Transverse colon (tissue), 4 donors: ENCODE data around the gene MORC1. TPM values are rescaled to one million over a fixed set of nuclear protein-coding genes. Genes with fewer than 3 reads are reported as not detected.

ENCODE experiments used
- DNase-seq: peaks from one replicate; pipeline ENCODE4 v3.0.0-alpha.2; 2019
- H3K27ac ChIP-seq, 4 donors: fragments of 200-600 bp; sonication (generic); 2 replicates each; pipeline ENCODE4 v1.5.1; 2016 to 2018; ENCODE audit warnings: inconsistent platforms in 4 of 4
- H3K27me3 ChIP-seq: fragments of 200-600 bp; sonication (generic); 2 replicates; pipeline ENCODE4 v1.5.1; 2017; ENCODE audit warnings: inconsistent platforms
- H3K36me3 ChIP-seq, 4 donors: fragments of 200-600 bp; sonication (generic); 2 replicates each; pipeline ENCODE4 v1.5.1; 2017 to 2019; ENCODE audit warnings: inconsistent platforms in 4 of 4
- H3K4me1 ChIP-seq, 4 donors: fragments of 200-600 bp; sonication (generic); 2 replicates each; pipeline ENCODE4 v1.5.1; 2017 to 2020; ENCODE audit warnings: inconsistent platforms in 4 of 4
- H3K4me3 ChIP-seq, 4 donors: fragments of 200-600 bp; sonication (generic); 1 replicate in 1 of 4; 2 replicates in 3 of 4; pipeline versions ENCODE4 v1.5.1 to v1.6.1; 2017 to 2019; ENCODE audit warnings: inconsistent platforms in 4 of 4
- H3K9me3 ChIP-seq, 2 donors: fragments of 200-600 bp; sonication (generic); 2 replicates each; pipeline ENCODE4 v1.5.1; 2017 to 2019; ENCODE audit warnings: inconsistent platforms in 2 of 2
- EP300 ChIP-seq: sonication (generic); formaldehyde crosslinking; IDR thresholded peaks from one replicate; pipeline ENCODE4 v1.6.1; 2017; ENCODE audit warnings: antibody characterized with exemption, low read depth
- POLR2A ChIP-seq: fragments of 450-650 bp; IDR thresholded peaks from one replicate; pipeline ENCODE4 v1.6.1; 2016; ENCODE audit warnings: antibody characterized with exemption, mild to moderate bottlenecking, moderate library complexity
- POLR2AphosphoS5 ChIP-seq, 3 donors: sonication (generic); formaldehyde crosslinking; IDR thresholded peaks; one replicate each; pipeline ENCODE4 v1.6.1; 2016; ENCODE audit warnings: antibody characterized with exemption in 3 of 3
- WGBS, 2 donors: methylation state at CpG; one replicate each; pipeline ENCODE4 v1.1.5; 2018; ENCODE audit warnings: low coverage in 1 of 2; 5-methylcytosine and 5-hydroxymethylcytosine counted together
- in situ Hi-C, 4 donors: fragments of 200-750 bp; cut with MboI; loops; one replicate each; pipeline versions ENCODE4 v1.15.0 to v1.15.1; 2017; ENCODE audit warnings: low sequenced_read_pairs in 3 of 4, low pct_ligation_motif_present in 1 of 4, low pct_unique_long_range_greater_than_20kb in 1 of 4
- intact Hi-C: fragments of 100-400 bp; cut with DNase I; formaldehyde crosslinking; loops from one replicate; pipeline ENCODE4 v1.15.1; 2023; ENCODE audit warnings: low total_unique reads
- total RNA-seq, 4 donors: library from RNA; depleted of rRNA; stranded (reverse); fragments of >200 nt; gene quantifications; one replicate each; pipeline ENCODE4 v1.1.0, GENCODE V29; 2016
- TF ChIP-seq, protein P1 (sequence below), 5 experiments: fragments of 200-600 bp in 3 of 5; fragments of 450-650 bp in 2 of 5; sonication (generic) in 3 of 5; IDR thresholded peaks; 1 replicate in 2 of 5; 2 replicates in 3 of 5; pipeline ENCODE4 v1.5.1; 2016 to 2017; ENCODE audit warnings: antibody characterized with exemption in 5 of 5, inconsistent platforms in 3 of 5, mild to moderate bottlenecking in 2 of 5, moderate library complexity in 1 of 5

The MORC1 gene
- total RNA-seq, 4 donors from 2014 or later: 0.16 TPM; not detected in 3

GRCh38 chr3:109154979-109155378 lies 37.0 kb upstream of the MORC1 start:
- peaks cover 0 to 19% (median 3%) of the 10 kb centered on the region in 4 donors for H3K4me1 ChIP-seq
- no peaks in the 10 kb centered on the region for H3K9me3 ChIP-seq
- in situ Hi-C loops (no loop called here), intact Hi-C loops (no loop called here)
- no peaks in the 10 kb centered on the region for H3K36me3 ChIP-seq
- TF ChIP-seq EP300 (no peak), POLR2A (no peak)
- DNase-seq: no peak
- no peak overlapping the region for H3K4me3 ChIP-seq
- 51 to 63% methylated on average over 2 of the region's 2 CpGs for WGBS, 2 donors
- H3K27ac ChIP-seq: peak overlapping the region in 1 of 4 donors; percentile 52
- H3K27me3 ChIP-seq: no peaks in the 10 kb centered on the region

- no peaks in the 10 kb centered on the region for H3K9me3 ChIP-seq
- peak overlapping the region in 3 of 4 donors; percentile 36 to 53 (median 52) for H3K27ac ChIP-seq
- TF ChIP-seq EP300: no peak
- TF ChIP-seq POLR2A: no peak
- TF ChIP-seq, protein P1, sequence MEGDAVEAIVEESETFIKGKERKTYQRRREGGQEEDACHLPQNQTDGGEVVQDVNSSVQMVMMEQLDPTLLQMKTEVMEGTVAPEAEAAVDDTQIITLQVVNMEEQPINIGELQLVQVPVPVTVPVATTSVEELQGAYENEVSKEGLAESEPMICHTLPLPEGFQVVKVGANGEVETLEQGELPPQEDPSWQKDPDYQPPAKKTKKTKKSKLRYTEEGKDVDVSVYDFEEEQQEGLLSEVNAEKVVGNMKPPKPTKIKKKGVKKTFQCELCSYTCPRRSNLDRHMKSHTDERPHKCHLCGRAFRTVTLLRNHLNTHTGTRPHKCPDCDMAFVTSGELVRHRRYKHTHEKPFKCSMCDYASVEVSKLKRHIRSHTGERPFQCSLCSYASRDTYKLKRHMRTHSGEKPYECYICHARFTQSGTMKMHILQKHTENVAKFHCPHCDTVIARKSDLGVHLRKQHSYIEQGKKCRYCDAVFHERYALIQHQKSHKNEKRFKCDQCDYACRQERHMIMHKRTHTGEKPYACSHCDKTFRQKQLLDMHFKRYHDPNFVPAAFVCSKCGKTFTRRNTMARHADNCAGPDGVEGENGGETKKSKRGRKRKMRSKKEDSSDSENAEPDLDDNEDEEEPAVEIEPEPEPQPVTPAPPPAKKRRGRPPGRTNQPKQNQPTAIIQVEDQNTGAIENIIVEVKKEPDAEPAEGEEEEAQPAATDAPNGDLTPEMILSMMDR (IDR thresholded peaks at IDR 0.05): no peak
- TF ChIP-seq POLR2AphosphoS5 (IDR thresholded peaks at IDR 0.05): no peak
- 56 to 64% methylated on average over 4 of the region's 4 CpGs for WGBS, 2 donors
- no peaks in the 10 kb centered on the region for H3K27me3 ChIP-seq
- intact Hi-C loops: no loop called here
- DNase-seq: peak; percentile 32
- H3K4me3 ChIP-seq: no peak overlapping the region
- in situ Hi-C loops: no loop called here
- no peaks in the 10 kb centered on the region for H3K36me3 ChIP-seq
- H3K4me1 ChIP-seq: peaks cover 0 to 19% (median 3%) of the 10 kb centered on the region in 4 donors
These were observed 34.4 kb upstream of the MORC1 start for GRCh38 chr3:109152320-109152719.

DNA sequence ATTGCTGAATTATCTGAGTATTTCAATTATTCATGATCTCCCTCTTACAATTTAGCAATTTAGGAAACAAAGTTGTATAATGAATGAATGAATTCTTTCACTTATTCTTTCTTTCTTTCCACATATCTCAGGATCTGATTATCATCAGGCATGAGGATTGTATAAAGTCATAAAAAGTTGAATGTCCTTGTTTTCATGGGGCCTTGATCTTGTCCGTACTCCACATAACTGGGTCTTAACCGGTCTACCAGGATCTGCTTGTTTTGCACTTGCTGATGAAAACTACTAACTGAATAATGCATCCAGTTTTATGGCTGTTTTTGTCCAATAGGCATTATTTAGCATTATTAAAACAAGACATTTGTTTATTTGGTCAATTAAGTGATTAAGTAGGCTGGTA lies 31.1 kb upstream of the MORC1 start:
- in situ Hi-C loops: no loop called here
- 89 to 93% methylated on average over 2 of the region's 2 CpGs for WGBS, 2 donors
- intact Hi-C loops: no loop called here
- TF ChIP-seq POLR2A (no peak), EP300 (no peak), POLR2AphosphoS5 (IDR thresholded peaks at IDR 0.05) (no peak)
- TF ChIP-seq, protein P1 (IDR thresholded peaks at IDR 0.05): no peak
- Histone ChIP-seq H3K4me3 (no peak overlapping the region), H3K27ac (no peak overlapping the region), H3K27me3 (no peaks in the 10 kb centered on the region), H3K4me1 (peaks cover 0 to 4% (median 0%) of the 10 kb centered on the region in 4 donors), H3K9me3 (no peaks in the 10 kb centered on the region), H3K36me3 (no peaks in the 10 kb centered on the region)
- no peak for DNase-seq

DNA sequence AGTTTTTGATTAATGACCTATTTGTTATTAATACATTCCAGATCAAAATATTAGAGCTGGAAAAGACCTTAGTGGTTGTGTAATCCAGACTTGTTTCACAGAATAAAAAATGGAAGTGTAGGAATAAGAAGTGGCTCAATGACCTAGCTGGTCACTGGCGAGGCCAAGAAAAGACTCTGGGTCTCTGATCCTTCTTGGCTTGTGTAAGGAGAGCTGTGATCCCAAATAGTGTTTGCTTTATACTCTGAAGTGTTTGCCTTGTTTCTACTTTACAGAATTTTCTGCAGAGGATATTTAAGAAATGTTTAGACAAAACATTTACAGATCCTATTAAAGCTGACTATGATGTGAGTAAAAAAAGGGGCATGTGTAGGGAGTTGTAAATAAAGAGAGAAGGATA lies 25.7 kb upstream of the MORC1 start:
- Histone ChIP-seq H3K9me3 (no peaks in the 10 kb centered on the region), H3K27ac (no peak overlapping the region), H3K27me3 (no peaks in the 10 kb centered on the region), H3K4me3 (no peak overlapping the region), H3K36me3 (no peaks in the 10 kb centered on the region), H3K4me1 (no peaks in the 10 kb centered on the region)
- intact Hi-C loops (no loop called here), in situ Hi-C loops (no loop called here)
- DNase-seq: no peak
- WGBS, 2 donors: 67 to 71% methylated on average over 1 of the region's 1 CpG
- TF ChIP-seq POLR2A (no peak), EP300 (no peak), POLR2AphosphoS5 (IDR thresholded peaks at IDR 0.05) (no peak)
- TF ChIP-seq, protein P1 (IDR thresholded peaks at IDR 0.05): no peak

- whole genome bisulfite sequencing, 2 donors: 78% methylated on average over 4 of the region's 4 CpGs; no CpG with 5 or more reads in 1 of the 2 donors
- no peak for DNase-seq
- TF ChIP-seq POLR2AphosphoS5 (IDR thresholded peaks at IDR 0.05) (no peak), POLR2A (no peak)
- TF ChIP-seq, protein P1 (IDR thresholded peaks at IDR 0.05): no peak
- Histone ChIP-seq H3K4me3 (no peak overlapping the region), H3K9me3 (no peaks in the 10 kb centered on the region), H3K36me3 (no peaks in the 10 kb centered on the region), H3K27me3 (no peaks in the 10 kb centered on the region), H3K4me1 (peaks cover 0 to 11% (median 4%) of the 10 kb centered on the region in 4 donors), H3K27ac (no peak overlapping the region)
- intact Hi-C loops (no loop called here), in situ Hi-C loops (no loop called here)
These were observed 22.4 kb upstream of the MORC1 start for GRCh38 chr3:109140318-109140717.
